ENCODE measurements around the gene TADA3.

DNA sequence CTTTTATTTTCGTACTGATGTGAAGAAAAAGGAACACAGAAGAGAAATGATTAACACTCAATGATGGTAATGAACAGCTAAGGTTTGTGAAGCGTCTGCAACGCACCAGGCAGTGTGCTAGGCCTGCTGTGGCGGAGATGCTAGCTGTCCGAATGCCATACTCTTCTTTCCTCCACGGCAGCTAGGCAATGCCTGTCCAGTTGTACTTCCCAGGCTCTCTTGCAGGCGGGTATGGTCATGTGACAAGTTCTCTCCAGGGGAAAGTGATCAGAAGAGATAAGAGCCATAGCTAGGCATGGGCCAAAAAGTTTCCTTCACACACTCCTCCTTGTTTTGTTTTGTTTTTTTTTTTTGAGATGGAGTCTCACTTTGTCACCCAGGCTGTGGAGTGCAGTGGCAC lies 6.7 kb downstream of the TADA3 start:
- TF ChIP-seq CTCF (IDR thresholded peaks at IDR 0.05; ENCODE audit: insufficient read depth, low read depth, low read length) (no peak), EZH2 (IDR thresholded peaks at IDR 0.05; ENCODE audit: insufficient read depth, low read length) (no peak)
